Astrocyte of the hippocampus (primary cell): ENCODE results near the gene YPEL1.

Source experiments
- DNase-seq: peaks from one replicate; pipeline ENCODE4 v3.0.0; 2011; ENCODE audit warnings: low read depth, low spot score

The YPEL1 gene

DNA sequence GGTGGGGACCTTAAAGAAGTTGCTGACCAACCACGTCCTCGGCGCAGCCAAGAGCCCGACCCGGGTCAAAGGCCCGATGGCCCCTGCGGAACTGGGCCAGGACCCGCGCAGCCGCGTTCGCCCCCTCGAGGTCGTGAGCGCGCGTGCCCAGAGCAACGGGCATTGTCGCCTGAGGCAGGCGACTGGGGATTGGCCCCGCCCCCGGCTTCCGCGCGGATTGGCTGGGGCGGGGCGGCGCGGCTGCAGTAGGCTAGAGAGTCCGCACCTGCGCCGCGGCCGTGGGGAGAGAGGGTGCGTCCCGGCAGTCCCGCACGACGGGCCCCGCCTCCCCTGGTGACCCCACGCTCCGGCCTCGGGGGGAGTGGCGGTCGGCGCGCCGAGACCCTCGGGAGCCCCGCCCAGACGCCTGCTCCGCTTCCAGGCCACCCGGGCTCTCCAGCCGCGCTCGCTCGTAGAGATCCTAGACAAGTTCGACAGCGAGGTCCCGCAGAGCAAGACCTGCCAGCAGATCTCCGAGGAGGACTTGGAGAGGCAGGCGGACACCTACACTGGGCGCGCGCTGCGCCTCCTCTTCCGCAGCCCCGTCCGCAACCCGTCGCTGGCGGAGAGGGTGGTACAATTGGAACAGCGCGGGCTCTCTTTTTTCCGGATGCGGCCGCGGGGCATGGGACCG, 78.1 kb downstream of the YPEL1 start:
- peak; percentile 78 for DNase-seq

DNA sequence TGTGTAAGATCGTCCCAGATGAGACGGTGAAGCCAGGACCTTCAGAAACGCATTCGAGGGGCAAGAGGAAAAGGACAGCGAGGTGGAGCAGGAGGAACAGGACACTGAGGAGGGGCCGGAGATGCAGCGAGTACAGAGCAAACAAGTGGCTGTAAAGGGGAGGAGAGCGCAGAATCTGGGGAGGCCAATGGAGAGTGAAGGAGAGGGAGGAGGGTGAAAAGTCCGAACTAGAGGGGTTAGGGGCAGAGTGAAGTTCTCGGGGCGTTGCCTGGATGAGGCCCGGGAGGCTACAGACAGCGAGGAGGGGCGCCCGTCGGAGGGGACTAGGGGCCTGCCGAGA, 78.6 kb downstream of the YPEL1 start:
- DNase-seq = no peak

DNA sequence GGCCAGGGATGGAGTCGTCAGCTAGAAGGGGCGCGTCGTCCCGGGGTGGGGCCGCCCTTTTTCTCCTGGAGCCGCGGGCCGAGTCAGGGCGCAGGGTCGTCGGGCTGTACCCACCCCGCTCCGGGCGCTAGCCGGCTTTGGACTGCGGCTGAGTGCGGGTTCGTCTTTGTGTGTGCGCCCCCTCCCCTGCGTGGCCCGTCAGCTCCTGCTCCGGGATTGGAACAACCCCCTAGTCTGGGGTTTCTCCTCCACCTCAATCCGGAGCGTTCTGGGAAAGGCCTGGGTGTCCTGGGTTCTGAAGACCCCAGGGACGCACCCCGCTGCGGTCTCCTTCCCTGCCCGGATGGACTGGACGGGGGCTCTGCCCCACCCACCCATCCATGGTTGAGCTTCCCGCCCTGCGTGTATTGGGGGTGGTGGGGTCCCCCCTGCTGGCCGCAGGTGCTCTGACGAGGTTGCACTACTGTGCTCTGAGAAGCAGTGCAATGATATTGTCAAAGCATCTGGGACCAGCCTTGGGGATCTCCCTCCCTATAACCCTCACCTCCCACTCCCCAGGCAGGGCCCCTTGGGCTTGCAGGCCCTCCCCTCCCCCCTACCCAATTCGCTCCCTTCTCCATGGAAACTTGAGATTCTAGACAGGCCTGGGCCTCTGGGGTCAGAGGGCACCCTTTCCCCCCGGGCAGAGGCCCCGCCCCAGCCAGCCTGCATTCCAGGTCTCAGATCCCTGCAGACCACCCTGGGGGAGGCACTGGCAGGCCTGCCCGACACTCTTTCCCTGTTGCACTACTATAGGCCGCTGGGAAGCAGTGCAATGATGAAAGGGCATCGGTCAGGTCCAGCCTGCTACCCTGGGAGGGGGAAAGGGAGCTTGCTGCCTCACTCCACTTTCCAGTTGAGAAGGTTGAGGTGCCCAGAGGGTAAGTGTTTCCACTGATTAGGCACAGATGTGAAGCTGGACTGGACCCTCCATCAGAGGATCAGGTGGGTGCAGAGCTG, 82.7 kb downstream of the YPEL1 start:
- DNase-seq = no peak

DNA sequence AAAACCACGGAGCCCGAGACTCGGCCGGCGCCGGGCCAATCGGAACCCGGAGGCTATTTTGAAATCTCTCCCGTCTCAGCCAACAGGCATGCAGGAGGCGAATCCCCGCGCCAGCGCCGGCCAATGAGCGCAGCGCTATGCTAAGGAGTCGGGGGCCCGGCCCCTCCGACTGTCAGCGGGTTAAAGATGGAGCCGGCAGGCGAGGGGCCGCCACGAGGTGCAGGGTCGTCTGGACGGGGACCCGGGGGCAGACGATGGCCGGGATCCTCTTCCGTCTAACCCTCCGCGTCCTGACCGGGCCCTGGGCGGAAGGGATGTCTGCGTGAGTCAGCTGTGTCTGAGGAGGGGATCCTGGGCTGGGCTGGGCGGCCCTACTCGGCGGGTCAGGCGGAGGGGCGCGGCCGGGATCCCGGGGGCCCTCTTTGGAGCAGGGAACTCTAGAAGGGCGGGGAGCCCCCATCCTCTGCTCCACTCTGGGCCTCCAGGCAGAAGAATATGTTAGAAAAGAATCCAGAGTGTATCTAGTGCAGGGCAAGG, 83.5 kb downstream of the YPEL1 start:
- peak; percentile 96 for DNase-seq

DNA sequence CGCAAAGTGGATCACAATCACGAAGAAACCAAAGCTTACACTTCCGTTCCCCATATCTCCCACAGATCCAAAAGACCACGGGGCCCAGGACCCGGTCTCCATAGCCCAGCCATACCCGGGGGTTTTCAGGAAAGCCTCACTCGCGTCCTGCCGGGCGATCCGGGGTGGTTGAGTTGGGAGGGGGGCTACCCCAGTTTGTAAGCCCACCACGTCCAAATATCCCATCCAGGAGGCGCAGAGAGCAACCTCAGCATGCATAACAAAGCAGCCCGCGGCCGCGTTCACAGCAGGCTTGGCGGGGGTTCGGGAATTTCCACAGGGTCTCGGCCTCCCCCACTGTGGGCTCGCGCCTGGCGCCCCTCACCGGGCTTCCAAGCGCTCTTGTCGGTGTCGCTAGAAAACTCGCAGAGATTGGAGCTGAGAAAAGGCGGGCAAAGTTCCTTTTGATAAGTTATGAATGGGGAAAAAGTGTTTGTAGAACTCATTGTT, 84.0 kb downstream of the YPEL1 start:
- DNase-seq = no peak

DNA sequence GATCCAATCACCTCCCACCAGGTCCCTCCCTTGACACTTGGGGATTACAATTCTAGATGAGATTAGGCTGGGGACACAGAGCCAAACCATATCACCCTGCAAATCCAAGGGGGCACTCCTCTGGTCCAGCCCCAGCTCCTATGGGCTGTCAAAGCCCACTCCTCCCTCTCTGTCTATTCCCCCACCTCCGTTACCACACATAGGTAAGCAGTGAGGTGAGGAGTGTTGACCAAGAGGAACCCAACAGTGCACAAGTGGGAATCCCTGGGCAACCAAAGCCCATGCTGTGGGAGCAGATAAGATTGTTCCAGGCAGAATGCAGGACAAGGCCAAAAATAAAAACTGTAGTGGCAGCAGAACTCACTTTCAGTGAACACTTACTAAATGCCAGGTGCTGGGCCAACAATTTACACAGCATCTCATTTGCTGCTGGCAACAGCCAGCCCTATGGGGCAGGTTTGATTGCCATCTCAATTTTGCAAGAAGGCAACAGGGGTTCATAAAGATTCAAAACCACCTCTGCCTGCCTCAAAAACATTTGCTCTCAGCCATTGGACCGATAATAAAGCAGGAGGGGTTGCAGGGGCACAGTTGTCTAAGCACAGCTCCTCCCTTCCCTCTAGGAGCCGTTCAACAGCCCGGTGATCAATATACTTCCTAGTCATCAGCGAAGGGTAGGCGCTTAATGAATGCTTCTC, 84.6 kb downstream of the YPEL1 start:
- no peak for DNase-seq

DNA sequence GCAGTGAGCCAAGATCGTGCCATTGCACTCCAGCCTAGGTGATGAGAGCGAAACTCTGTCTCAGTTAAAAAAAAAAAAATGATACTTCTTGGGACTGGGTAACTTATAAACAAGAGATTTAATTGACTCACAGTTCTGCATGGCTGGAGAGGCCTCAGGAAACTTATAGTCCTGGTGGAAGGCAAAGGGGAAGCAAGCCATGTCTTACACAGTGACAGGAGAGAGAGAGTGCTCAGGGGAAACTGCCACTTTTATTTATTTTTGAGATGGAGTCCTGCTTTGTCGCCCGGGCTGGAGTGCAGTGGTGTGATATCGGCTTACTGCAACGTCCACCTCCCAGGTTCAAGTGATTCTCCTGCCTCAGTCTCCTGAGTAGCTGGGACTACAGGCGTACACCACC, 85.3 kb downstream of the YPEL1 start:
- DNase-seq = no peak
